GM21360 (cell line): ENCODE results near the gene TTPAL.
"Not testable (repeated sequence)": the region's sequence is repeated elsewhere in the genome, so short reads cannot be mapped to it uniquely, and the experiment has no call there.

Experiments used
- ATAC-seq: cut with Tn5 transposase; IDR thresholded peaks from one replicate; pipeline ENCODE4 v1.9.1; 2021; ENCODE audit warnings: mild to moderate bottlenecking, moderate library complexity; ENCODE audit not compliant: unreplicated experiment

The TTPAL gene

DNA sequence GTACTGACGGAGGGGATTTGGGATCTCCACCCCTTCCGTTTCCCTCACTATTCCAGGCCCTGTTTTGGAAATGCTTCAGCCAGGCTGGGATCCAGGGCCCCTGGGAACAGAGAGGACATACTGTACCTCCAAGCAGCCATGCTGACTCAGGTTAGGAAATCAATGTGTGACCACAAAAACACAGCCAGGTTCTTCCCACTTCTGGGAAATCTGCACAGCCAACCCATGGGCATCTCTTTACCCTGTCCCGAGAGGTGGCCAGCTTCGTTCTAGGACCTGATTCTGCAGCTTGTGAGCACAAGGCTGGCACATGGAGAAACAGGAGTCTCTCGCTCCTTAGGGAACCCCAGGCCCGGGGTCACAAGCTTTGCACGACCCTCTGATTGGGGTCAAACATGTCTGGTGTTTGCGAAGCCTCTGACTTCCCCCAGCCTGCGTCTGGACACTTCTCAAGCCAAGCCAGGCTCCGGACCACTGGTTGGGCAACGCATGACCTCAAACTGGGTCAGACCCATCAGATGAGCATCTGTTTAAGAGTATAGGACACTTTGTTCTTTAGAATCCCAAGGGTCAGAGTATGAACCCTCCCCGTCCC, 8.3 kb upstream of the TTPAL start:
- no peak for ATAC-seq

DNA sequence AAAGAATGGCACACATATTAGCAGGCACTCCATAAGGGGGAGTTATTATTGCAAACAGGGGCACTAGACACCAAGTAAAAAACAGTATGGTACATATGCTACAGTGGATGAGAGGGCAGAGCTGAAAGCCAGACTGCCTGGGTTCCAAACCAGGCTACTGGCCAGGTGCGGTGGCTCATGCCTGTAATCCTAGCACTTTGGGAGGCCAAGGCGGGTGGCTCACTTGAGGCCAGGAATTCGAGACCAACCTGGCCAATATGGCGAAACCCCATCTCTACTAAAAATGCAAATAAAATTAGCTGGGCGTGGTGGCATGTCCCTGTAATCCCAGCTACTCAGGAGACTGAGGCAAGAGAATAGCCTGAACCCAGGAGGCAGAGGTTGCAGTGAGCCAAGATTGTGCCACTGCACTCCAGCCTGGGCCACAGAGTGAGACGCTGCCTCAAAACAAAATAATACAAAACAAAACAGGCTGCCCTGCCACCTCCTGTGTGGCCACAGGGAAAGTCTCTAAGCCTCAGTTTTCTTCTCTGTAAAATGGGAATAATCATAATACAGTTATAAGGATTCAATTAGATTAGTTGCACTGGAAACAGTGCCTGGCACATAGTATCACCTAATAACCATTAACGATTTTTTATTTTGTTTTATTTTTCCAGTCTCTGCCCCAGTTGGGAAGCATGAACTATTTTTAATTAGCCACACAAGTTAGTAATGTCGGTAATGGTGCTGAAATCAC, 7.5 kb upstream of the TTPAL start:
- no peak for ATAC-seq

DNA sequence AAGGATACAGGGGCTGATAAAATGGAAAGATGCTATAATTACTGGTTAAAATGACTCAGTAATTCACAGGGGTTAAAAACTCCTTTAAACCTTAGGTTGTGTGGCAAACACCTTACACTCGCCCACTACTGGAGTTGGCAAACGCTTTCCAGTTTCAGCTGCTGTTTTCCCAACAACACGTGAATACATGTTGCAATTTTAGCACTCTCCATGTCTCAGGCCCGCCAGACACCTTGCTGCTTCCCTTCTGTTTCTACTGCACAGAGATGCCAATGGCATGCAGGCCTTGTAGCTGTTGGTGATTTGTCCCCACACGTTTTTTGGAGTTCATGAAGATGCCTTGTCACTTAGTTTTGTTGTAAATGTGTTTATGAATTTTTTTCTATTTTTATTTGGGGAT, 5.3 kb upstream of the TTPAL start:
- no peak for ATAC-seq

DNA sequence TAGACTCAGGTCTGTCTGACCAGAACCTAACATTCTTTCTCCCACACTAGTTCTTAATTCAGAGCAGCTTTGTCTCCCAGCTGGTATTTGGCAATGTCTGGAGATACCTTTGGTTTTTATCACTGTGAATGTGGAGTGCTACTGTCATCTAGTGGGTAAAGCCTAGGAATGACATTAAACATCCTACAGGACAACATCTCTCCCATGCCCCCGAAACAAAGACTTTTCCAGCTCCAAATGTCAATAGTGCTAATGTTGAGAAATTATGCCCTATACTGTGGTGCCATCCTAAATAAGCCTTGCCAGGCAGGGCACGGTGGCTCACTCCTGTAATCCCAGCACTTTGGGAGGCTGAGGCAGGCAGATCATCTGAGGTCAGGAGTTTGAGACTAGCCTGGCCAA, 4.2 kb upstream of the TTPAL start:
- no peak for ATAC-seq

DNA sequence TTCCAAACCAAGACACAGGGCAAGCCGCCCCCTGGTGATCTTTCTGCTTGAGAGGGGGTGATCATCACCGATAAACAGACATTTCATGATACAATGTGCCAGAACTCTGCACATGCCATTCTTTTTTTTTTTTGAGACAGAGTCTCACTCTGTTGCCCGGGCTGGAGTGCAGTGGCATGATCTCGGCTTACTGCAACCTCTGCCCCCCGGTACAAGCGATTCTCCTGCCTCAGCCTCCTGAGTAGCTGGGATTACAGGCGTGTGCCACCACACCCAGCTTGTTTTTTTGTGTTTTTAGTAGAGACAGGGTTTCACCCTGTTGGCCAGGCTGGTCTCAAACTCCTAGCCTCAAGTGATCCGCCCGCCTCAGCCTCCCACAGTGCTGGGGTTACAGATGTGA, 3.4 kb upstream of the TTPAL start:
- ATAC-seq, result not testable (repeated sequence)

DNA sequence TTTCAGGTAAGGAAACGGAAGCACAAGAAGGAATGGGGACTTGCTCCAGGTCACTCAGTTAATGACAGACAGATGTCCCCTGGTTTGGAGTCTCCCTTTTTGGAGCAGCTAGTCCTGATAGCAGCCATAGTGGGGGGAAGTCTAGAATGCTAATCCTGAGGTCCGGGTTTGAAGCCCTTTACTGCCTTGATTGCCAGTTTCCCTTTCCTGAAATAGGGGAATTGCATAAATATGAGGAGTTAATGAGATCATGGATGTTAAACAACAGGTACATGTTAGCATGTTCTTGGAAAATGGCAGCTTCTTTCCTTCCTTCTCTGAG, 341 bp upstream of the TTPAL start:
- no peak for ATAC-seq

DNA sequence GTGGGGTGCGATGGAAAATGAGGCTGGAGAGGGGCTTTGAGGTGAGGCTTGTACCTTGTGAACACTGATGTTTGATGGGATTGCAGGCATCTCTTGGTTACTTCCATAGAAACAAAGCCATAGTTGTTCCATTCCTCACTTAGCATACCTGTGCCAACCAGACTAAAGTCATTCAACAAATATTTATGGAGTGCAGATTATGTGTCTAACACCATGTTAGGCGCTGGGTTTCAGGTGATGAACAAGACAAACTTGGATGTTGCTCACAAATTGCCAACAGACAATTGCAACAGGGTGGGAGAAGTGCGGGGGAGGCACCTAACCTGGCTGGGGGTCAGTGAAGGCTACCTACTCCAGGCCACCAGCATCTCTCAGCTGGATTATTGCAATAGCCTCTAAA, 1.5 kb downstream of the TTPAL start:
- no peak for ATAC-seq

DNA sequence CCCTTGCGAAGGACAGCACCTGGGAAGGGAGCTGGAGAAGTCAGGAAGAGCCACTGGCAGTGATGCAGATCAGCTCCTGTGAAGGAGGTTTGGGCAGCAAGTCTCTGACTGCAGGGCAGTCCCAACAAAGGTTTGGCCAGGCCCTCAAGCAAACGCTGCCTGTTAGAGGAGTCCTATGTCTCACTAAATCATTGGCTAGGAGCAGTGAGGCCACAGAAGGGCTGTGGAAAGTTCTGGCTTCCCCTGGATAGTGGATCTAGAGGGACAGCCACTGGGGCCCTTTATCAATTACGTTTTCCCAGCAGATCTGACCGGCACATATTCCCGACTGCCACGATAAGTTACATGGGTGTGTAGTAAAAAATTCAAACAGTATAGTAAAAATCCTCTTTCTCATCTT, 2.5 kb downstream of the TTPAL start:
- no peak for ATAC-seq

DNA sequence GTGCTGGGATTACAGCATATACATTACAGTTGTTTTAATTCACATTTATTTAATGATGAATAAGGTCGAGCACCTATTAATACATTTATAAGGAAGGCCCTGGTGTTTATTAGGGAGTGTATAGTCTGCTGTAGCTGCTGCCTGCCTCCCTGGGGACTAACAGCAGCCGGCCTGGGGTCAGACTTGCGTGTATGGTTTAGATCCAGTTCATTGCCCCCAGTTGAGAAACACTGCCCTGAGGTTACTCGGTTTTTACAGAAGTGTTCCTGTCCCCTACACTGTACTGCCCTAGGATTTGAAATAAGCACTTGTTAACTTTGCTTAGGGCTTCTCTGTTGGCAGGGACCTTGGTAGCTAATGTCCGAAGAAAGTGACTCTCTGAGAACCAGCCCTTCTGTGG, 4.0 kb downstream of the TTPAL start:
- ATAC-seq, result no peak

DNA sequence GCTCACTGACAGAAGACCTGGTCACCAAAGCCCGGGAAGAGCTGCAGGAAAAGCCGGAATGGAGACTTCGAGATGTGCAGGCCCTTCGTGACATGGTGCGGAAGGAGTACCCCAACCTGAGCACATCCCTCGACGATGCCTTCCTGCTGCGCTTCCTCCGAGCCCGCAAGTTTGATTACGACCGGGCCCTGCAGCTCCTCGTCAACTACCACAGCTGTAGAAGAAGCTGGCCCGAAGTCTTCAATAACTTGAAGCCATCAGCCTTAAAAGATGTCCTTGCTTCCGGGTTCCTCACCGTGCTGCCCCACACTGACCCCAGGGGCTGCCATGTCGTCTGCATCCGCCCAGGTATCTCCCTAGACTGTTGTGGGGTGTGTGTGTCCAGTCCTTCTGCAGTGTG, 4.4 kb downstream of the TTPAL start:
- ATAC-seq, result no peak

DNA sequence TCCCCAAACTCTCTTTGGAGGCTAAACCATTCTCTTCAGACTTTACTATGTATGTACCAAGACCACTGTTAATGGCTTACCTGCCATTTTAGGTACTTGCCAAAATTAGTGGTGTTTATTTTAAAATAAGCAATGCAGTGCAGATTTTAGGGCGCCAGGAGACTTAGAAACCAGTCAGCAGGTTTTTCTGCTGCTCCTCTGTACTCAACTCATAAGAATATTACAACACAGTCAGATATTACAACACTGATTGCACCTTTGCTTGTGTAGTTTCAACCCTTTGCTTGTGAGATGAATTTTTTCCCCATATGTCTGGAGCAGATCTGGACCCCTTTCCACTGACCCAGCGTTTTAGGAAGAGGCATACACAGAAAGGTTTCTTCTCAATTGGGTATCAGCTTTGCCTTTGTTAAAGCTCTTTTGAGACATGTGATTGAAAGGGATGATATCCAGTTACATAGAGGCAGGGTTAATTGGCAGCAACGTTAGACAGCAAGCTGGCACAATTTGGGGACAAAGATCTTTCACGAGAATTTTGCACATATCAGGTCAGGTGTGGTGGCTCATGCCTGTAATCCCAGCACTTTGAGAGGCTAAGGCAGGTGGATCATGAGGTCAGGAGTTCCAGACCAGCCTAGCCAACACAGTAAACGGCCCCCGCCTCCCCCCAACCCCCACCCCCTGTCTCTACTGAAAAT, 6.2 kb downstream of the TTPAL start:
- ATAC-seq, result no peak

DNA sequence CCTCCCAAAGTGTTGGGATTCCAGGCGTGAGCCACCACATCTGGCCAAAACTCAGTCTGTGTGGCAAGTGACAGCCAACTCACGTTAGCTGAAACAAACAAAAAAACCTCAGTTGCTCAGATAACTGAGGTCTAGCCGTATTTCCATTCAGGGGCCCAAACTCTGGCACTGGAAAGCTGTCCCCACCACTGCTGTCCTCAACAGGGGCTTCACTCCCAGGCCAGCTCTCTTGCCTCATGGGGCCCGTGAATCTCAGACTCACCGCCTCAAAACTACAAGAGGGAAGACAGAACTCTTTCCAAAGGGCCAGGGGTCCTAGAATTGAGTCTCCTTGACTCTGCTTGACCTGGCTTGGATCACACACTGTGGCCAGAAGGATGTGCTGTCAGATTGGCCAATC, 7.4 kb downstream of the TTPAL start:
- ATAC-seq, result no peak

DNA sequence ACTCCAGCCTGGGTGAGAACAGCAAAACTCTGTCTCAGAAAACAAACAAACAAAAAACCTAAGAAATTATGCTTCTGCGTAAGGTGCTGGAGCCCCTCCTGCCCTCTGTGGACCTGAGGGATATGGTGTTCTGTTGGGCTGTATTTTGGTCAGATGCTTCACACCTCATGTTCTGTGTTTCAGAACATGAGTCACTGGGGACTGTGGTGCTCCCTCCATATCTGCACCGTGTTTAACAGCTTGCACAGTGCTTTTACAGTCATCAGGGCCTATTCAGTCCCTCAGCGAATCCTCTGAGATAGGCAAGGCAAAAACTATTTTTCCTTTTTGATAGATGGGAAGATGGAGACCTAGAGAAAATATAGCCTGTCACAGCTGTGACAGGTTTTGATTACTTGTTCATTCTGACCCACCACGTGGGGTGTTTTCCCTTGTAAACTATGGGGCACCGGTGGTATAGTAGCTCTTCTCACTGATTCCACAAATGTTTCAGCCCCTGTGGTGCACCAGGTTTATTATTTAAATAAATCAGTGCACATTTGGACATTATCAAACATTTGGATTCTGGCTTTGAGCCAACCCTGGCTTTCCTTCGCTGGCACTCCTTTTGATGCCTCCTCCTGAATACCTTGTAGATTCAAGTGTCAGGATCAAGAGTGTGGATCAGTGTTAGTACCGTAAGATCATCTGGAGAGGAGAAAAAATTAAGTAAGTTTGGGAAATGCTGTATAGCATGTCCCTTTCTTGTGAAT, 9.6 kb downstream of the TTPAL start:
- no peak for ATAC-seq

DNA sequence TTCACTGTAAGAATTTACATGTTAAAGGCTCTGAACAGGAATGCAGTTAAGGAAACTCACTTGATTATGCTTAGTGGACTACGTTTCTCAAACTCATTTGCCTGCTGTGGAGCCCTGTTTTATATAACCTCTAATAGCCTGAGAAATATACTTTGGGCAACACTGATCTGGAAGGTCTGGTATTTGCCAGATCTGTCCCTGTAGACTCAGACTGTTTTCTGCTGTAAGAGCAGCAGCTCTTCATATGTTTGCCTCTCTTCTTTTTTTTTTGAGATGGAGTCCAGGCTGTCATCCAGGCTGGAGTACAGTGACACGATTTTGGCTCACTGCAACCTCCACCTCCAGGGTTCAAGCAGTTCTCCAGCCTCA, 10.1 kb downstream of the TTPAL start:
- no peak for ATAC-seq

DNA sequence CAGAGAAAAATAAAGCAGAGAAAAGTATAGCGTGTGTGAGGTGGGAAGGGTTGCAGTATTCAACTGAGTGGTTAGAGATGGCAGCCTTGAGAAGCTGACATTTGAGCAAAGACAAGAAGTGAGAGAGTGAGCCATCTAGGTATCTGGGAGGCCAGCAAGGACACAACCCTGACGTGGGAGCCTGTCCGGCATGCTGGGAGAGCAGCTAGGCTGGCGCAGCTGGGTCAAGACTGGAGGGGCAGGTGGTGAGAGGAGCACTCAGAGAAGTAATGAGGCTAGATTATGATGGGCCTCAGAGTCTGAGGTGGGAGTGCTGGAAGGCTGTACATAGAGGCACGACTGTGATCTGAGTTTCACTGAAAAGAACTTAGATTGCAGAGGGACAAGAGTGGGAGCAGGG, 12.9 kb downstream of the TTPAL start:
- no peak for ATAC-seq

DNA sequence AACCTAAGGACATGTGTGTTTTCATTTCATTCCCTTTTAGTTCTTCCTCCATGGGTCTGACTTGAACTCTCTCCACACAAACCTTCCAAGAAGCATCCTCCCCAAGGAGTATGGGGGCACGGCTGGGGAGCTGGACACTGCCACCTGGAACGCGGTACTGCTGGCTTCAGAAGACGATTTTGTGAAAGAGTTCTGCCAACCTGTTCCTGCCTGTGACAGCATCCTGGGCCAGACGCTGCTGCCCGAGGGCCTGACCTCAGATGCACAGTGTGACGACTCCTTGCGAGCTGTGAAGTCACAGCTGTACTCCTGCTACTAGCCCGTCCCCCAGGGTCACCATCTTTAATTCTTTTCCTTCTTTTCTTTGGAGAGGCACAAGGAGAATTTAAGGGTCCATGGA, 13.5 kb downstream of the TTPAL start:
- ATAC-seq, result no peak

DNA sequence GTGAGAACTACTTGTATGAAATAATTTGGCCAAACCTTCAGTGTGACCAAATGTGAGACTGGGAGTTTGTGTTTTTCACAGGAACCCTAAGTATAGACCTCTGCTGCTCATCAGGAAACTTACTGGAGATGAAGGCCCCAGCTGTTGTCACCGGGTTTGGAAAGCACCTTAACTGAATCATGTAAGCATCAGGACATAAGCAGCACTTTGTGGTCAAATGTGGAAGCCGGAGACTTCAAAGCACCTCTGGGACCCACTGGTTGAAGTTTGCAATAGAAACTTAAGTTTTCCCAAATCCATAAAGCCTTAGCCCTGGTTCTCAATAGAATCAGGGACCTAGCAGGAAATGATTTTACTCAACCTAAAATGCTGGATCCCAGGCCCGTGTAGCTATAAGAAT, 14.3 kb downstream of the TTPAL start:
- no peak for ATAC-seq

DNA sequence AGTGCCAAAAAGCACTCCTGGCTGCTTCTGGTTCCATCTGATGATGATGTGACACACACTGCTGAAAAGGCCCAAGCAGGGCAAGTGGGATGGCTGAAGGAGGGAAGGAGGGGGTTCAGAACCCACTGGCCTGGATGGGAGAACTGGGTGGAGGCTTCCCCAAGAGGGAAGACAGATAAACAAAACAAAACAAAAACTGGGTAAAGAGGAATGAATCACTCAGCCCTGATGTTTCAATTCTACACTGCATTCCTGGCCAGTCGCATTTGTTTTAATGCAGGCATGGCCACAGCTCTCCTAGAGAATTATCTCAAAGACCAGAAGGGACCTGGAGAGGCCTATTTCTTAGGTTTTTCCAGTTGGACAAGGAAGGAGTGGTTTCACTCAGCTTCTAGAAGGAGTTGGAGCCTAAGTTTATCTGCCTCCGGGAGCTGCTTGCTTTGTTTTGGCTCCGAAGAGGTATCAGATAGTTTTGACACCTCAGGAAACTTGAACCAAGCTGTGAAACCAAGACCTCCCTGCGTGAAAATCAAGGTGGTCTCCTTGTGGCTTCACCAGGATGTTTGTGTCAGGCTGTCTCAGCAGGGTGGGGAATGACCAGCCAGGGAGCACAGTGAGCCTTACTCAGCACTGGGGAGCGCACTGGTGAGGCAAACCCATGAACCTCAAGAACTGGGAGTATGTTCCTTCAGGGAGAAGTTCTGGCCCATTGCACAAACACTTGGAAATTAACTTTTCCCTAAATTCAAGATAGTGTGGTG, 16.1 kb downstream of the TTPAL start:
- no peak for ATAC-seq

DNA sequence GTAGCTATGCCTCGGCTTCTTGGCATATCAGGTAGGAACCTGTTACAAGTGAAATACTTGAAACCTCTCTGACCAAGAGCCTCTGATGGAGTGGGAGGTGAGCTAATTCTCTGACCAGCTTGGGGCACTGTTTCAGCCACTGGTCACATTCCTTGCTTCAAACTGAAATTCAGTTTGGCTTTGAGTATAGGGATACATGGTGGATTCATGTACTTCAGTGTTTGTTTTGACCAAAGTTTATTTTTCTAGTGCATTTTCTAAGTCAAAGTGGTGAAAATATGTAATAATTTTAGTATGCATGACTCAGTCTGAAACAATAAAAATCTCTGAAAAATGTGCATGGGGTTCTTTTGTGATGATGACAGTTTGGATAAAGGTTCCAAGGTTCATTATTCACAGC, 18.6 kb downstream of the TTPAL start:
- no peak for ATAC-seq

DNA sequence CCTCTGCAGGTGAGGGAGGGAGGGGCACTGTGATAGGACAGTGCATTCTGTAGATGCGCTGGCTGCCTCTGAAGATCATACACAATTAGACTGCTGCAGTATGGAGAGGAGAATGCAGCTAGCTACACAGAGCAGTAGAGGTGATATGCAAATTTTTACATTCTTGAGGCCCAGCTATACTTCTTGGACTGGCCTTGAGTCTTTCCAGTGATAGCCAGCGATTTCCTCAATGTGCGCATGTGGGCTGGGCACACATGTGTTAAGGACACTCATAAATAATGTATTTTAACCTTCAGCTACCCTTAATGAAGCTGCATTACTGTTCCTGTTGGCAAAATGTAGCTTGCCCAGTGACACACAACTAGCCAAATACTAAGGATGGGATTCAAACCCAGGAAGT, 19.0 kb downstream of the TTPAL start:
- no peak for ATAC-seq

DNA sequence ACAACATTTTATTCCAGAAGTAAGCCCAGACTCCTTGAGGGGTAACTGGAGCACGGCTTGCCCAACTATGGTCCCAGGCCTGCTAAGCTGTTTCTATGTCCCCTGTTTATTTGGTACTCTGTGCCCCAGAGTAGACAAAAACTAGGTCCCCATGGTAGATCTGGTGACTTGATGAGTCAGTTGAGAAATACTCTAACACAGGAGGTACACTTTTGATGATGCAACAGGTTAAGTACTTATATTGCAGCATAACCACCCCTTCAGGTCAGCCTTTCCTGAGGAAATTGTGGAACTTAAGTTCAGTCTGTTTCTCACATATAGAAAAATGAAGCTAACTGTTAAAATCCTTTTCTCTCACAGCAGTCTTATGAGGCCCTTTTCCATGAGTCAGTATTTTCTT, 19.6 kb downstream of the TTPAL start:
- no peak for ATAC-seq
